Astrocyte (in vitro differentiated cells and primary cell): ENCODE data around the gene BCL2. TPM values are rescaled to one million over a fixed set of nuclear protein-coding genes. Genes with fewer than 3 reads are reported as not detected.

Experiments used
- DNase-seq: peaks from one replicate; pipeline ENCODE4 v3.0.0-alpha.2; 2010; ENCODE audit warnings: low read depth
- FAIRE-seq: peaks from 2 replicates; lab custom pipeline; 2011; peaks lifted over from hg19 to GRCh38; lab: Jason Lieb, UNC
- H2AFZ ChIP-seq: 2 replicates; pipeline ENCODE4 v1.6.0; 2012; ENCODE audit warnings: low read depth, low read length, inconsistent platforms
- H3K27ac ChIP-seq: 2 replicates; pipeline ENCODE4 v1.5.1; 2011; ENCODE audit warnings: low read depth, low read length, inconsistent platforms
- H3K27me3 ChIP-seq: 2 replicates; pipeline ENCODE4 v1.6.0; 2011; ENCODE audit warnings: low read length, inconsistent platforms; ENCODE audit not compliant: insufficient read depth
- H3K36me3 ChIP-seq: 2 replicates; pipeline ENCODE4 v1.5.1; 2011; ENCODE audit warnings: low read length, inconsistent platforms; ENCODE audit not compliant: insufficient read depth
- H3K4me1 ChIP-seq: 2 replicates; pipeline ENCODE4 v1.5.1; 2011; ENCODE audit warnings: low read length, inconsistent platforms; ENCODE audit not compliant: insufficient read depth
- H3K4me2 ChIP-seq: 2 replicates; pipeline ENCODE4 v1.6.0; 2012; ENCODE audit warnings: low read length, inconsistent platforms
- H3K4me3 ChIP-seq: 2 replicates; pipeline ENCODE4 v1.5.1; 2011; ENCODE audit warnings: low read depth, mild to moderate bottlenecking, low read length, inconsistent platforms; ENCODE audit not compliant: insufficient read depth
- H3K79me2 ChIP-seq: 2 replicates; pipeline ENCODE4 v1.6.0; 2012; ENCODE audit warnings: mild to moderate bottlenecking, low read length, inconsistent platforms; ENCODE audit not compliant: insufficient read depth
- H3K9ac ChIP-seq: 2 replicates; pipeline ENCODE4 v1.6.0; 2012; ENCODE audit warnings: mild to moderate bottlenecking, low read length, inconsistent platforms
- H3K9me3 ChIP-seq: 2 replicates; pipeline ENCODE4 v1.5.1; 2012; ENCODE audit warnings: low read depth, mild to moderate bottlenecking, low read length, inconsistent platforms; ENCODE audit not compliant: insufficient read depth
- H4K20me1 ChIP-seq: 2 replicates; pipeline ENCODE4 v1.6.0; 2012; ENCODE audit warnings: low read length, inconsistent platforms; ENCODE audit not compliant: insufficient read depth
- H3K27ac Mint-ChIP-seq: one replicate; pipeline ENCODE4 v1.8.0; 2021; ENCODE audit warnings: mild to moderate bottlenecking, mixed read lengths; ENCODE audit not compliant: unreplicated experiment
- H3K27me3 Mint-ChIP-seq: one replicate; pipeline ENCODE4 v1.8.0; 2021; ENCODE audit warnings: low read depth, mixed read lengths; ENCODE audit not compliant: unreplicated experiment
- H3K36me3 Mint-ChIP-seq: one replicate; pipeline ENCODE4 v1.8.0; 2021; ENCODE audit warnings: low read depth, mixed read lengths; ENCODE audit not compliant: unreplicated experiment
- H3K4me1 Mint-ChIP-seq: one replicate; pipeline ENCODE4 v1.8.0; 2021; ENCODE audit warnings: low read depth, mixed read lengths; ENCODE audit not compliant: unreplicated experiment
- H3K4me3 Mint-ChIP-seq: one replicate; pipeline ENCODE4 v1.8.0; 2021; ENCODE audit warnings: mild to moderate bottlenecking, moderate library complexity, mixed read lengths; ENCODE audit not compliant: unreplicated experiment
- H3K9me3 Mint-ChIP-seq: one replicate; pipeline ENCODE4 v1.8.0; 2021; ENCODE audit warnings: mild to moderate bottlenecking, mixed read lengths; ENCODE audit not compliant: unreplicated experiment
- EZH2 ChIP-seq: IDR thresholded peaks from 2 replicates; pipeline ENCODE4 v1.6.1; 2012; ENCODE audit warnings: mild to moderate bottlenecking, low read length, inconsistent platforms; ENCODE audit not compliant: insufficient read depth
- total RNA-seq: library from RNA; stranded (reverse); gene quantifications from 2 replicates; pipeline ENCODE4 v1.2.1, GENCODE V29; 2021
- TF ChIP-seq, protein P1 (sequence below): IDR thresholded peaks from 2 replicates; pipeline ENCODE4 v1.5.1; 2011; ENCODE audit warnings: low read depth, mild to moderate bottlenecking, inconsistent platforms, low read length, moderate library complexity; ENCODE audit not compliant: insufficient read depth

Gene BCL2
- total RNA-seq, 1 donor from 2014 or later, result 1.7 TPM

DNA sequence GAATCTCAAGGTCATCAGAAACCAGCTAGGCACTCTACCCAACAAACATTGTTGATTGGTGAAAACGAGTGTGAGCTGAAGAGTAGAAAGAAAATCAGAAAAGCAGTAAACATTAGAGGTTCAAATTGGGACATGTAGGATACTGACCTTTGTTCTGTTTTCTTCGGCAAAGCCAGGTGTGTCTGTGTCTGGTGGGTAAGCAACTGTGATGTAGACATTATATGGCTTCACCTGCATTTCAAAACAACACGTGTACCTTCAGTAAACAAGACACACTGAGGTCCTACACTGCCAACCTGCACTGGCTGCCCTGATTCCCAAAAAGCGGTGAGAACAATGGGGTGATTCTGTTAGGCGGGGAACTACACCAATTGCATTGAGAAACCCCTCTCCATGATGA is 24.7 kb upstream of the BCL2 start:
- TF ChIP-seq EZH2, result no peak
- TF ChIP-seq, protein P1, sequence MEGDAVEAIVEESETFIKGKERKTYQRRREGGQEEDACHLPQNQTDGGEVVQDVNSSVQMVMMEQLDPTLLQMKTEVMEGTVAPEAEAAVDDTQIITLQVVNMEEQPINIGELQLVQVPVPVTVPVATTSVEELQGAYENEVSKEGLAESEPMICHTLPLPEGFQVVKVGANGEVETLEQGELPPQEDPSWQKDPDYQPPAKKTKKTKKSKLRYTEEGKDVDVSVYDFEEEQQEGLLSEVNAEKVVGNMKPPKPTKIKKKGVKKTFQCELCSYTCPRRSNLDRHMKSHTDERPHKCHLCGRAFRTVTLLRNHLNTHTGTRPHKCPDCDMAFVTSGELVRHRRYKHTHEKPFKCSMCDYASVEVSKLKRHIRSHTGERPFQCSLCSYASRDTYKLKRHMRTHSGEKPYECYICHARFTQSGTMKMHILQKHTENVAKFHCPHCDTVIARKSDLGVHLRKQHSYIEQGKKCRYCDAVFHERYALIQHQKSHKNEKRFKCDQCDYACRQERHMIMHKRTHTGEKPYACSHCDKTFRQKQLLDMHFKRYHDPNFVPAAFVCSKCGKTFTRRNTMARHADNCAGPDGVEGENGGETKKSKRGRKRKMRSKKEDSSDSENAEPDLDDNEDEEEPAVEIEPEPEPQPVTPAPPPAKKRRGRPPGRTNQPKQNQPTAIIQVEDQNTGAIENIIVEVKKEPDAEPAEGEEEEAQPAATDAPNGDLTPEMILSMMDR, result no peak
- Histone ChIP-seq H4K20me1 (peaks cover 13% of the 10 kb centered on the region), H3K36me3 (peaks cover 39% of the 10 kb centered on the region), H3K4me1 (no peaks in the 10 kb centered on the region), H3K4me3 (no peak overlapping the region), H3K9ac (no peak overlapping the region), H2AFZ (no peak overlapping the region), H3K9me3 (no peaks in the 10 kb centered on the region), H3K4me2 (no peak overlapping the region), H3K27ac (no peak overlapping the region), H3K79me2 (peaks cover 2% of the 10 kb centered on the region), H3K27me3 (no peaks in the 10 kb centered on the region)
- H3K4me3 Mint-ChIP-seq, result no peak overlapping the region
- no peaks in the 10 kb centered on the region for H3K9me3 Mint-ChIP-seq
- no peaks in the 10 kb centered on the region for H3K4me1 Mint-ChIP-seq
- no peaks in the 10 kb centered on the region for H3K27me3 Mint-ChIP-seq
- H3K27ac Mint-ChIP-seq, result no peak overlapping the region
- H3K36me3 Mint-ChIP-seq, result peaks cover 12% of the 10 kb centered on the region
- DNase-seq (no peak), FAIRE-seq (no peak)

DNA sequence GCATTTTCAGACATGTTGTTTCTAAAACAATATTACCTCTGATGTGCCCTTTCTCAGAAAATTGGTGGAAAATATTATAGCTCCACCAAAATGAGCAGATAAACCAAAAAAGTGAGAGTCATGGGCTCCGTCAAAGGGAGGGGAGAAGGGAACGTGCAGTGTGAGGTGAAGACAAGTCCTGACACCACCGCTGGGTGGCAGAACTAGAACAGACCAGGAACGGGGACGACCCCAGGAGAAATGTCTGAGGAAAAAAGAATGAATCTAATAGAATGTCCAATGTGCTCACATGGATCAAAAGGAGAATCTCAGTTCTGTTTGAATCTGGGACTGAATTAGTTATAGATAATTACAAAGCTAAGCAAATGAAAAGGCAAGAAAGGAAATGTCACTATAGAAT is 22.6 kb upstream of the BCL2 start:
- Mint-ChIP-seq H3K9me3 (no peaks in the 10 kb centered on the region), H3K4me1 (no peaks in the 10 kb centered on the region), H3K27ac (peak overlapping the region; percentile 24), H3K36me3 (peaks cover 12% of the 10 kb centered on the region), H3K4me3 (no peak overlapping the region), H3K27me3 (no peaks in the 10 kb centered on the region)
- H3K27ac ChIP-seq, result no peak overlapping the region
- H3K4me3 ChIP-seq, result no peak overlapping the region
- no peak overlapping the region for H3K9ac ChIP-seq
- no peaks in the 10 kb centered on the region for H3K4me1 ChIP-seq
- peaks cover 2% of the 10 kb centered on the region for H3K79me2 ChIP-seq
- no peaks in the 10 kb centered on the region for H3K9me3 ChIP-seq
- peaks cover 9% of the 10 kb centered on the region for H4K20me1 ChIP-seq
- TF ChIP-seq EZH2, result no peak
- TF ChIP-seq, protein P1, result peak; percentile 39
- H3K27me3 ChIP-seq, result no peaks in the 10 kb centered on the region
- no peak overlapping the region for H2AFZ ChIP-seq
- FAIRE-seq (no peak), DNase-seq (no peak)
- no peak overlapping the region for H3K4me2 ChIP-seq
- H3K36me3 ChIP-seq, result peaks cover 37% of the 10 kb centered on the region

DNA sequence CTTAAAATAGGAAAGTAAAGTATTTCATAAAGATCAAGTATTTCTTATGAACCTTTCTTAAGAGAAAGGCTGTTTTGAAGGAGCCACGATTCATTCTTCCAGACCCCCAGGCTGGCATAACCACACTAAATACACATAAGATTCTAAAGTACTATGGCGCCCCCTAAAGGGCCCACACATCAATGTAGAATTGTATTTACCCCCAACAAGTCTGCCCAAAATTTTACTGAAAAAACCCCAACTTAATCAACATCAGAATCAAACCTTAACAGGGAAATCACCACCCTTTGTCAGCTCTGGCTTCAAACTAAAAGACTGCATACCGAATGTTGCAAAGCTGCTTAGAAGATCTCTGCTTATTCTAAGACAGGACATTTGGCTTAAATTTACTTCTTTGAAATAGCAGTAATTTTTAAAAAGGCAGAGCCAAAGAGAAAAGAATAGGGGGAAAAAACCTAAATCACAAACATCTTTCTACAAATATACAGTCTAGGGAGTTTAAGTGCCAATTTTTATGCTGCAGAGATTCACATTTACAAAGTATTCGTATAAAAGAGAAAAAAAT is 20.4 kb upstream of the BCL2 start:
- TF ChIP-seq, protein P1, result peak; percentile 64
- TF ChIP-seq EZH2, result no peak
- Histone ChIP-seq H3K4me3 (no peak overlapping the region), H4K20me1 (no peaks in the 10 kb centered on the region), H3K79me2 (no peaks in the 10 kb centered on the region), H3K27ac (no peak overlapping the region), H3K4me1 (peaks cover 3% of the 10 kb centered on the region), H3K9ac (no peak overlapping the region), H3K36me3 (peaks cover 37% of the 10 kb centered on the region), H2AFZ (no peak overlapping the region), H3K27me3 (no peaks in the 10 kb centered on the region), H3K9me3 (no peaks in the 10 kb centered on the region), H3K4me2 (no peak overlapping the region)
- no peak overlapping the region for H3K4me3 Mint-ChIP-seq
- peaks cover 8% of the 10 kb centered on the region for H3K4me1 Mint-ChIP-seq
- no peak overlapping the region for H3K27ac Mint-ChIP-seq
- no peaks in the 10 kb centered on the region for H3K9me3 Mint-ChIP-seq
- no peaks in the 10 kb centered on the region for H3K27me3 Mint-ChIP-seq
- peaks cover 6% of the 10 kb centered on the region for H3K36me3 Mint-ChIP-seq
- FAIRE-seq, result no peak
- no peak for DNase-seq
